HEK293T (cell line): ENCODE results near the gene PDPN.

Experiments
- CTCF ChIA-PET: fragments of 350-600 bp; formaldehyde crosslinking; extraction: SDS; loops from one replicate; lab custom pipeline; 2021; ENCODE audit warnings: antibody characterized with exemption, inconsistent platforms; lab: Yijun Ruan, JAX
- POLR2A ChIA-PET: fragments of 350-600 bp; formaldehyde crosslinking; extraction: SDS; loops from one replicate; lab custom pipeline; 2020; ENCODE audit warnings: antibody characterized with exemption, inconsistent platforms; lab: Yijun Ruan, JAX
- DNase-seq: peaks from one replicate; pipeline ENCODE4 v3.0.0; 2012; ENCODE audit warnings: mixed read lengths; ENCODE audit errors: extremely low spot score
- ARNT ChIP-seq: fragments of 450-650 bp; IDR thresholded peaks from 2 replicates; pipeline ENCODE4 v1.6.1; 2017; ENCODE audit warnings: mild to moderate bottlenecking
- BHLHE40 ChIP-seq: fragments of 450-650 bp; IDR thresholded peaks from 2 replicates; pipeline ENCODE4 v1.6.1; 2016; ENCODE audit warnings: mild to moderate bottlenecking, moderate library complexity, borderline replicate concordance
- CTBP1 ChIP-seq: fragments of 450-650 bp; IDR thresholded peaks from 2 replicates; pipeline ENCODE4 v1.6.1; 2016; ENCODE audit warnings: borderline replicate concordance
- ELF4 ChIP-seq: fragments of 450-650 bp; IDR thresholded peaks from 2 replicates; pipeline ENCODE4 v1.6.1; 2017; ENCODE audit warnings: antibody characterized with exemption
- FOXA1 ChIP-seq: fragments of 450-650 bp; IDR thresholded peaks from 2 replicates; pipeline ENCODE4 v1.6.1; 2016; ENCODE audit warnings: mild to moderate bottlenecking
- FOXK2 ChIP-seq: fragments of 450-650 bp; IDR thresholded peaks from 2 replicates; pipeline ENCODE4 v1.6.1; 2016; ENCODE audit warnings: mild to moderate bottlenecking
- FOXM1 ChIP-seq: fragments of 450-650 bp; IDR thresholded peaks from 2 replicates; pipeline ENCODE4 v1.6.1; 2017; ENCODE audit warnings: mild to moderate bottlenecking, borderline replicate concordance
- HDGF ChIP-seq: fragments of 450-650 bp; IDR thresholded peaks from 2 replicates; pipeline ENCODE4 v1.6.1; 2017; ENCODE audit warnings: antibody characterized with exemption, borderline replicate concordance
- L3MBTL2 ChIP-seq: fragments of 450-650 bp; conservative IDR thresholded peaks from 2 replicates; pipeline ENCODE4 v1.6.1; 2016; ENCODE audit warnings: mild to moderate bottlenecking
- LEF1 ChIP-seq: fragments of 450-650 bp; IDR thresholded peaks from 2 replicates; pipeline ENCODE4 v1.6.1; 2017; ENCODE audit warnings: mild to moderate bottlenecking, borderline replicate concordance
- NFRKB ChIP-seq: fragments of 450-650 bp; IDR thresholded peaks from 2 replicates; pipeline ENCODE4 v1.6.1; 2016; ENCODE audit warnings: mild to moderate bottlenecking, moderate library complexity
- SP1 ChIP-seq: fragments of 450-650 bp; IDR thresholded peaks from 2 replicates; pipeline ENCODE4 v1.6.1; 2017
- SUZ12 ChIP-seq: fragments of 450-650 bp; IDR thresholded peaks from 2 replicates; pipeline ENCODE4 v1.6.1; 2016; ENCODE audit warnings: mild to moderate bottlenecking
- TARDBP ChIP-seq: fragments of 450-650 bp; IDR thresholded peaks from 2 replicates; pipeline ENCODE4 v1.6.1; 2016
- ZNF384 ChIP-seq: fragments of 450-650 bp; IDR thresholded peaks from 2 replicates; pipeline ENCODE4 v1.6.1; 2016
- TF ChIP-seq, protein P1 (sequence below): fragments of 450-650 bp; IDR thresholded peaks from 2 replicates; pipeline ENCODE4 v1.6.1; 2016

PDPN gene

DNA sequence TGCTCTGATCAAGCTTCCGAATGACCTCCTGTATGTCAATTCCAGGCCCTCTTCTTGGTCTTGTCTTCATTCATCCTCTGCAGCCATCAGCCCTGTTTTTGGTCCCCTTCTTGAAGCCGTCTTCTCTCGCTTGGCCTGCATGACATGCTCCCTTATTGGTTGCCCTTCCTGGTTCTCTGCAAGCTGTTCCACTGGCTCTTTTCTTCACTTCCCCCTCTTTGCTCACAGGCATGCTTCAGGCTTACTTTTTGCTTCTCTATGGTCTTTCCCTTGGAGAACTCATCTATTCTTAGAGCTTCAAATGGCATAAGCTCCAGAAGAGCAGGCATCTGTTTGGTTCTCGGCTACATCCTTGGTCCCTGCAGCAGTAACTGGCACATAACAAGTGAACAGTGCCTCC, 38.8 kb downstream of the PDPN start:
- CTCF ChIA-PET: no interaction called here
- POLR2A ChIA-PET: no interaction called here
- TF ChIP-seq NFRKB (no peak), LEF1 (no peak), FOXK2 (no peak)

DNA sequence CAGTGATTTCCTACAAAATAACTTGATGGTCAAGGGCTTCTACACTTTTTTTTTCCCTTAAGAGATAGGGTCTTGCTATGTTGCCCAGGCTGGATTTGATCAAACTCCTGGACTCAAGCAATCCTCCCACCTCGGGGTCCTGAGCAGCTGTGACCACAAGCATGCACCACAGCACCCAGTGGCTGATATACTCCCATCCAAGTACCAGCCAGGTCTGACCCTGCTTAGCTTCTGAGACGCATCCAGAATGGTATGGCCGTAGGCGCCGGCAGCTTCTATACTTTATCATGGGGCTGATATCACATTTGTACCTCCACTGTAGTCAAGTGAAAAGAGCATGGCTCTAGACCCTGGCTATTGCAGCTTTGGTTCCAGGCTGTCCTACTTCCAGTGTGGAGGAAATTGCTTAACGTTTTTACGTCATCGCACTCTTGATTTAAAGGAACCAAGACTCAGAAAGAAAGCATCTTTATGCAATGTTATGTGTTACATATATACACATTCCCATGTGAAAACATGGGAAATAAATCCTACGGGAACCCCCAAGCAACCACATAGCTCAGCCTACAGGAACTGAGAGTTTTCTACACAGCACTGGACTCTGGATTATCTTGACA, 39.5 kb downstream of the PDPN start:
- no peak for DNase-seq
- POLR2A ChIA-PET: no interaction called here
- CTCF ChIA-PET: no interaction called here

More for the DNA sequence above, 38.8 kb downstream of the PDPN start:
- DNase-seq: no peak

DNA sequence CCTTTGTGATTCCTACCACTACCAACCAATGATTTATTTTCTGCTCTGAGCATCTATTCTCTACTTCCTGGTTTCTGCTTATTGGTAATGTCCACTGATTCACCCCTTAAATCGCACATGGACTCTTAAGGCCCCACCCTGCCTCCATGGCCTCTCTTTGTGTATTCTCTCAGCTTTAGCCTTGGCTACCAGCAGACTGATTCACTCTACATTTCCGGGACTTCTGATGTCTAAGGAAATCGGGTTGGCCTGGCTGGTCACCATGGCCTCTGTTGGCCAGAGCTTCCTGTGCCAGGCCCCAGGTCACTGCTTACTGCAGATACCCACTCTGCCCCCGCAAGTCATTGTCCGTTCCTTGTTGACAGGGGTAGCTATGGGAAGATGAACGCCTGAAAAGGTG, 40.9 kb downstream of the PDPN start:
- no peak for DNase-seq
- no peak for TF ChIP-seq HDGF
- no peak for TF ChIP-seq ARNT
- no peak for TF ChIP-seq BHLHE40
- TF ChIP-seq SP1: no peak
- POLR2A ChIA-PET: no interaction called here
- CTCF ChIA-PET: interaction anchor here (0.6 to 0.7 kb wide), 2 partner anchors 19 to 185 kb away, joined by 3 read pairs; no protein-coding TSS in a partner anchor

More for the DNA sequence above, 39.5 kb downstream of the PDPN start:
- TF ChIP-seq SUZ12 (no peak), SP1 (no peak), HDGF (no peak), FOXM1 (no peak), FOXA1 (no peak), BHLHE40 (no peak), NFRKB (no peak), L3MBTL2 (no peak), ZNF384 (no peak), ARNT (no peak), ELF4 (no peak), TARDBP (no peak), FOXK2 (no peak), CTBP1 (no peak), LEF1 (no peak)
- TF ChIP-seq, protein P1, sequence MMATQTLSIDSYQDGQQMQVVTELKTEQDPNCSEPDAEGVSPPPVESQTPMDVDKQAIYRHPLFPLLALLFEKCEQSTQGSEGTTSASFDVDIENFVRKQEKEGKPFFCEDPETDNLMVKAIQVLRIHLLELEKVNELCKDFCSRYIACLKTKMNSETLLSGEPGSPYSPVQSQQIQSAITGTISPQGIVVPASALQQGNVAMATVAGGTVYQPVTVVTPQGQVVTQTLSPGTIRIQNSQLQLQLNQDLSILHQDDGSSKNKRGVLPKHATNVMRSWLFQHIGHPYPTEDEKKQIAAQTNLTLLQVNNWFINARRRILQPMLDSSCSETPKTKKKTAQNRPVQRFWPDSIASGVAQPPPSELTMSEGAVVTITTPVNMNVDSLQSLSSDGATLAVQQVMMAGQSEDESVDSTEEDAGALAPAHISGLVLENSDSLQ: no peak

DNA sequence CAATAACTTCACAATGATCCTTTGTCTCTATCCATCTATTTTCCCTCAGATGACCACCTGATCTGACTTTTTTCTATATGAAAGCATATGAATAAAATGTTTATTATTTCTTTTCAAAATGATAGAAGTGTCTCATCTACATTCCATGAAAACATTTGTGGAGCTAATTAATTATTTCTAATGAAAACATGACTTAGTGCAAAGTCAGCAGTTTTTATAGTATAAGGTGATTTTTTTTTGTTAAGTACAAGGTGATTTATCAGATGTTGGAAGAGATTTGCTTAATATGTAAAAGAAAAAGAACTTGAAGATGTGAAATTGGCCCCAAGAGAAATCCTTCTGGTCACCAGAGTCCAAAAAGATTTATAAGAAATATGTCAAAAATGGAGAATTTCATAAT, 43.5 kb downstream of the PDPN start:
- no peak for TF ChIP-seq ELF4
- no peak for TF ChIP-seq TARDBP
- ChIA-PET CTCF (no interaction called here), POLR2A (no interaction called here)
- DNase-seq: no peak

DNA sequence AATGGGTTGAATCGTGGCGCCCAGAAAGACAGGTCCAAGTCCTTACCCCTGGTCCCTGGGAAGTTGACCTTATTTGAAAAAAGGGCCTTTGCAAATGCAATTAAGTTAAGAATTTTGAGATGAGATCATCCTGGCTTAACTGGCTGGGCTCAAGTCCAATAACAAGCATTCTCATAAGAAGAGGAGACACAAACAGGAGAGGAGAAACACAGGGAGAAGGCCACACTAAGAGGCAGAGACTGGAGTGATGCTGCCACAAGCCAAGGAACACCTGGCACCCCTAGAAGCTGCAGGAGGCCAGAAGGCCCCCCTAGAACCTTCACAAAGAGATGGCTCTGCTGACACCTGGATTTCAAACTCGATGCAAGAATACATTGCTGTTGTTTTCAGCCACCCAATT, 44.6 kb downstream of the PDPN start:
- POLR2A ChIA-PET: no interaction called here
- no peak for TF ChIP-seq FOXM1
- TF ChIP-seq CTBP1: no peak
- no peak for TF ChIP-seq HDGF
- TF ChIP-seq, protein P1: no peak
- TF ChIP-seq SUZ12: no peak
- no peak for TF ChIP-seq LEF1
- no peak for TF ChIP-seq BHLHE40
- no peak for TF ChIP-seq FOXA1
- TF ChIP-seq L3MBTL2: no peak
- TF ChIP-seq ELF4: no peak
- TF ChIP-seq ARNT: no peak
- TF ChIP-seq FOXK2: no peak
- CTCF ChIA-PET: no interaction called here
- DNase-seq: no peak

DNA sequence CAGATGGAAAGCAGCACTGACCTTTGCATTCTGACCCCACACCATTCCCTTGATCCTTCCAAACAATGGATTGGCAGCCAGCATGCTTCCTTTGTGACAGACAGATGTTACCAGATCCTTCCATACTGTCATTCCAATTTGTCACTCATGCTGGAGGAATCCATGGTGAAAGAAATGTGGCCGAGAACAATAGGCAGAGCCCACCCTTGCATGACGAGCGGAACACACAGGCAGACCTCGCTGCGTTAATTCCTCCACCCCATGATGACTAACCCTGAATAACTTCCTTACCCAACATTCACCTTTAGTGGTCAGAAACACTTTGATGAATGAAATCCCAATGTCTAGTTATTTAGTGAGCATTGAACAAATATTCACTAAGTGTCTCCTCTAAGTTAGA, 45.1 kb downstream of the PDPN start:
- ChIA-PET POLR2A (no interaction called here), CTCF (no interaction called here)
- DNase-seq: no peak
- TF ChIP-seq FOXK2: no peak
- TF ChIP-seq FOXM1: no peak
- TF ChIP-seq ZNF384: no peak
- TF ChIP-seq, protein P1: no peak
- no peak for TF ChIP-seq LEF1
- no peak for TF ChIP-seq NFRKB
- no peak for TF ChIP-seq SP1
- no peak for TF ChIP-seq TARDBP
- TF ChIP-seq FOXA1: no peak
- TF ChIP-seq L3MBTL2: no peak
- no peak for TF ChIP-seq BHLHE40
- no peak for TF ChIP-seq ARNT
- TF ChIP-seq HDGF: no peak
- no peak for TF ChIP-seq SUZ12
- no peak for TF ChIP-seq ELF4
- no peak for TF ChIP-seq CTBP1
